HG02623 (cell line): Measurements from ENCODE around the gene AHCYL2.
A peak's percentile ranks its signal among the peaks of the same experiment; 100 is the strongest.
"Not testable (repeated sequence)": the region's sequence is repeated elsewhere in the genome, so short reads cannot be mapped to it uniquely, and the experiment has no call there.

Experiments used
- ATAC-seq: cut with Tn5 transposase; IDR thresholded peaks from one replicate; pipeline ENCODE4 v1.9.1; 2021; ENCODE audit warnings: moderate library complexity; ENCODE audit not compliant: unreplicated experiment

AHCYL2 gene

DNA sequence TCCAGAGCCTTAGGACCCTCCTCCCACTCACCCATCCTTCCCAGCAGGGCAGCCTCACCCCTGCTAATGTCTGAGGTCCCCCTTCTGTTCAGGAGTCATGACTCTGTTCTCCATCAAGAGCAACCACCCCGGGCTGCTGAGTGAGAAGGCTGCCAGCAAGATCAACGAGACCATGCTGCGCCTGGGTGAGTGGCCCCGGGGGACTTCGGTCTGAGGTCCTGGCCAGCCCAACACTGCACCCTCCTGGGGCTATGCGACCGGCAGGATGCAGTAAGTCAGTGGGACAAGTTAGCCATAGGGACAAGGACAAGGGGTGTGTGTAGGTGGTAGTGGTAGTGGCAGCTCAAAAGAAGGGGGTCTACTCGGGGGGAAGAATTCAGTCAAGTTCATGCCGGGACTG, 16.2 kb upstream of the AHCYL2 start:
- ATAC-seq, result no peak

DNA sequence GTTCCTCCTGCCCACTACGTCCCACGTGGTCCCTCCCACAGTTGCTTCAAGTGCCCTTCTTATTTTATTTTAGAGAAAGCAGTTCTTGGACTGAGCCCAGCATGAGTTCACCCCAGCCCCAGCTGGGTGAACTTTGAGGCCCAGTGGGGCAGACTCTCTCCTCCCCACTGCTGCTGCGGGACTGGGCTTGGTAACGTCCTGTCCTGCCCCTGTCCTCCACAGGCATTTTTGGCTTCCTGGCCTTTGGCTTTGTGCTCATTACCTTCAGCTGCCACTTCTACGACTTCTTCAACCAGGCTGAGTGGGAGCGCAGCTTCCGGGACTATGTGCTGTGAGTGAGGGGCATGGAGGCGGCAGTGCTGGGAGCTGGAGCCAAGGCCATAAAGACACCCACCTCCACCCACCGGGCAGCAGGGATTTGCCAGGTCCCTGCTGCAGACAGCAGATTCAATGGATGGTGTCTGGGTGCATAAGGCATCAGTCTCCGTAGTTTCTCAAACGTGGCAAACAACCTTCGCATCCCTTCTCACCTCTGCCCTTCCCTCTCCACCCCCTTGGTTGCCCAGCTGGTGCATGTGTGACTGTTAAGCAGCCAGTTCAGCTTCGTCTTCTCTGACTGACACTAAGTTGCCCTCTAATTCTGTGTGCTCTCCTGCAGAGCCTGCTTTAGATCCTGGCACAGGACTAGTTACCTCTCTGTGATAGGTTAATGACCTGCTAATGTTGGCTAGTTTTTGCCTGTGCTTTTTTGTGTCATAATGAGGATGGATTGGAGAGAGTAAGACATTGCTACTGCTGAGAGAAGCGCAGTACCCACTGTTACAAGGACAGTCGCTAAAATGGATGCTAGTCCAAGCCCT, 15.5 kb upstream of the AHCYL2 start:
- no peak for ATAC-seq

GRCh38 chr7:129210256-129210988, 14.4 kb upstream of the AHCYL2 start:
- ATAC-seq, result no peak

GRCh38 chr7:129210989-129211312, 13.9 kb upstream of the AHCYL2 start:
- ATAC-seq, result no peak

DNA sequence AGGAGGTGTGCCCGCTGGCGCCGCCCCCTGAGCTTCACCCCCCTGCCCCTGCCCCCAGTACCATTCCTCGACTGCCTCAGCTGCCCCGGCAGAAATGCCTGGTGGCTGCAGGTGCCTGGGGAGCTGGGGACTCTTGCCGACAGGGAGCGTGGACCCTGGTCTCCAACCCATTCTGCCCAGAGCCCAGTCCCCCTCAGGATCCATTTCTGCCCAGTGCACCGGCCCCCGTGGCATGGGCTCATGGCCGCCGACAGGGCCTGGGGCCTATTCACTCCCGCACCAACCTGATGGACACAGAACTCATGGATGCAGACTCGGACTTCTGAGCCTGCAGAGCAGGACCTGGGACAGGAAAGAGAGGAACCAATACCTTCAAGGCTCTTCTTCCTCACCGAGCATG, 12.7 kb upstream of the AHCYL2 start:
- ATAC-seq, result no peak

- no peak for ATAC-seq
Observed at GRCh38 chr7:129212596-129212995, 12.2 kb upstream of the AHCYL2 start.

GRCh38 chr7:129213828-129214227, 11.0 kb upstream of the AHCYL2 start:
- no peak for ATAC-seq

GRCh38 chr7:129215691-129216090, 9.1 kb upstream of the AHCYL2 start:
- ATAC-seq, result not testable (repeated sequence)

DNA sequence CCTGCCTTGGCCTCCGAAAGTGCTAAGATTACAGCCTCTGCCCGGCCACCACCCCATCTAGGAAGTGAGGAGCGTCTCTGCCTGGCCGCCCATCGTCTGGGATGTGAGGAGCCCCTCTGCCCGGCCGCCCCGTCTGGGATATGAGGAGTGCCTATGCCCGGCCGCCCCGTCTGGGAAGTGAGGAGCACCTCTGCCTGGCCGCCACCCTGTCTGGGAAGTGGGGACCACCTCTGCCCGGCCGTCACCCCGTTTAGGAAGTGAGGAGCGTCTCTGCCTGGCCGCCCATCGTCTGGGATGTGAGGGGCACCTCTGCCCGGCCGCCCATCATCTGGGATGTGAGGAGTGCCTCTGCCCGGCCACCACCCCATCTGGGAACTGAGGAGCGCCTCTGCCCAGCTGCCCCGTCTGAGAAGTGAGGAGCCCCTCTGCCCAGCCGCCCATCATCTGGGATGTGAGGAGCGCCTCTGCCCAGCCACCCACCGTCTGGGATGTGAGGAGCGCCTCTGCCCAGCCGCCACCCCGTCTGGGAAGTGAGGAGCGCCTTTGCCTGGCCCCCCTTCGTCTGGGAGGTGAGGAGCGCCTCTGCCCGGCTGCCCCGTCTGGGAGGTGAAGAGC, 8.6 kb upstream of the AHCYL2 start:
- ATAC-seq, result not testable (repeated sequence)

DNA sequence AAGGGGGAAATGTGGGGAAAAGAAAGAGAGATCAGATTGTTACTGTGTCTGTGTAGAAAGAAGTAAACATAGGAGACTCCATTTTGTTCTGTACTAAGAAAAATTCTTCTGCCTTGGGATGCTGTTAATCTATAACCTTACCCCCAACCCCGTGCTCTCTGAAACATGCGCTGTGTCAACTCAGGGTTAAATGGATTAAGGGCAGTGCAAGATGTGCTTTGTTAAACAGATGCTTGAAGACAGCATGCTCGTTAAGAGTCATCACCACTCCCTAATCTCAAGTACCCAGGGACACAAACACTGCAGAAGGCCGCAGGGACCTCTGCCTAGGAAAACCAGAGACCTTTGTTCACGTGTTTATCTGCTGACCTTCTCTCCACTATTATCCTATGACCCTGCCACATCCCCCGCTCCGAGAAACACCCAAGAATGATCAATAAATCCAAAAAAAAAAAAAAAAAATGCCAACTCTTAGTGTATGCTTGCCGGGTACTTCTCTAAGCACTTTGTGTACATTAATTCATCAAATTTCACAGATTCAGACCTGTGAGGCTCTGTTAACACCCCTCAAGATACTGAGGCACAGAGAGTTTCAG, 7.9 kb upstream of the AHCYL2 start:
- ATAC-seq, result not testable (repeated sequence)

GRCh38 chr7:129218514-129219062, 6.2 kb upstream of the AHCYL2 start:
- peak; percentile 66 for ATAC-seq

DNA sequence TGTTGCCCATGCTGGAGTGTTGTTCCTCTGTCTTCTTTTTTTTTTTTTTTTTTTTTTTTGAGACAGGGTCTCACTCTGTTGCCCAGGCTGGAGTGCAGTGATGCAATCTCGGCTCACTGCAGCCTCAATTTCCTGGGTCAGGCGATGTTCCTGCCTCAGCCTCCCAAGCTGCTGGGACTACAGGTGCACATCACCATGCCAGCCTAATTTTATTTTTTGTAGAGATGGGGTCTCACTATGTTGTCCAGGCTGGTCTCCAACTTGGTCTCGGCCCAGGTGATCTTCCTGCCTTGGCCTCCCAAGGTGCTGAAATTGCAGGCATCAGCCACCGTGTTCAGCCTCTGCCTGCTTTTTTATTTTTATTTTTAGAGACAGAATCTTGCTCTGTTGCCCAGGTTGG, 5.7 kb upstream of the AHCYL2 start:
- not testable (repeated sequence) for ATAC-seq

DNA sequence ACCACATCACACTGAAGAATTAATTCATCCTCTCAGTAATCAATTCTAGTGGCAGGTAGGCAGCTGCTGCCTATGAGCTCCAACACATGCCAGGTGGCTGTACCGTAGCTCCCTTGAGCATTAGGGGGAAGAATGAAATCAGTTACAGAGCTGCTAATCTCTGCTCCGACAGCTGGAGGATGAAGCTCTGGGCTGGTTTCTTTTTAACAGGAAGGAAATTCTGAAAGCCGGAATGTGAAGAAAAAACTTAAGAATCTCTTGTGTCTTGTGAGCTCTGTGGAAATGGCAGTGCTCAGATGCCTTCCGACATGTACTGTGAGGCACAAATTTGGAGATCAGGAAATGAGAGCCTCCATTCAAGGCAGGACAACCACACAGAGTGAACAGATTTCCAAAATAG, 2.8 kb upstream of the AHCYL2 start:
- ATAC-seq, result no peak

GRCh38 chr7:129225206-129225930, 538 bp downstream of the AHCYL2 start:
- peak; percentile 14 for ATAC-seq

DNA sequence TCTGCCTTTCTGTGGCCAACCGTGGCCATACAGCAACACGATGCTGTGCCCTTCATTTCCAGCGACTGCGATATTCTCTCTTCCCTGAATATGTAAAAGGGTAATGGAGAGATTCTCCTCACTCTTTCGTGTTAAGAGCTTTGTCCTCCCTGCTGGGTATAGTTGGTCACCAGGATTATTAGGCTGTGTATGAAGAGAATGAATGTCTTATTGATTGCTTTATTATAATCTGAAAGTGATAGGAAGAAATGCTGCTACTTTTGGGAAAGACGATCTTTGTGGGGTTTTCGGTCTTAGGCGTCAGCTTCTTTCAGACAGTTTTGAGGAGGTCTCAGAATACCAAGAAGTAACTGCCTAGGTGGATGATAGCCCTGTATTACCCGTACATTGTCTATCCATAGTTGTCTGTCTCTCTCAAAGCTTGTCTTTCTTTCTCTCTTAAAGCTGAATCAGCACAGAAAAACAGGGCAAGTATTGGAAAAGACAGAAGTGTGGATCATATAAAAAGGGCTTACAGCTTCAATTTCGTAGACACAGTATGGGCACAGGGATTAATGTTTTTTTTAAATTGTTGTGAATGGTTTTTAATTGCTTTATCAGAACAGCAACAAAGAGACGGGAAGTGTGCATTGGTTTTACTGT, 1.2 kb downstream of the AHCYL2 start:
- ATAC-seq, result no peak

GRCh38 chr7:129227646-129228578, 3.1 kb downstream of the AHCYL2 start:
- ATAC-seq, result no peak

GRCh38 chr7:129228633-129229032, 3.8 kb downstream of the AHCYL2 start:
- ATAC-seq, result no peak

GRCh38 chr7:129231666-129232065, 6.8 kb downstream of the AHCYL2 start:
- no peak for ATAC-seq

GRCh38 chr7:129238546-129238945, 13.7 kb downstream of the AHCYL2 start:
- ATAC-seq, result no peak
